Adipose tissue (tissue), 3 donors: ENCODE results near the gene MAEA. TPM values are rescaled to one million over a fixed set of nuclear protein-coding genes. Genes with fewer than 3 reads are reported as not detected.

Experiments
- H3K27ac ChIP-seq: one replicate; pipeline ENCODE4 v1.5.1; 2013; ENCODE audit warnings: low read depth, low read length
- WGBS, 3 donors: extraction: QIAGEN DNeasy Blood & Tissue Kit; methylation state at CpG; one replicate each; pipeline ENCODE4 v1.1.7; 2013; 5-methylcytosine and 5-hydroxymethylcytosine counted together
- polyA plus RNA-seq, 3 donors: library from polyadenylated mRNA; stranded (reverse); fragments of 200-250 nt; gene quantifications; one replicate each; pipeline ENCODE4 v1.2.3, GENCODE V29; 2013
- donor health status: healthy with polysubstance abuse.
- donor health status: Bipolar disorder and iron deficiency.
- donor health status: healthy.

MAEA gene
- polyA plus RNA-seq, 3 donors, result 38.1 to 43.9 (median 43.6) TPM

DNA sequence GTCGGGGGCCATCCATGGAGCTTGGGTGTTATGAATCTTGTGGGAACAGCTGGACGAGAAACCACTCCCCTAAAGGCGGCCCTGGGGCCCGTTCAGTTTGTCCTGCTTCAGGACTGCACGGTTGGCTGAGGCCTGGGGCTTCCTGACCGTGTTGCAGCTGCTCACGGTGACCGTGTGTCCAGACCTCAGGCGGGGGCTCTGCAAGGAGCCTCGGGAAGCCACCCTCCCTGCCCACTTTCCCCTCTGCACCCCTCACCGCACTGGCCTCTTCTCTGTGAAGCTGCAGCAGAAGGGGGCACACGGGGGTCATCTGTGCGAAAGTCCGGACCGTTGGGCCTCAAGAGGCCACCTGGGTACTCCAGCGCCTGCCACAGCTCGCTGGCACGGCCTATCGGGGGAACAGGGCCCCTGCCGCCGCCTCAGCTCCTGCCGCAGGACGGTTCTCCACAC, 86.7 kb downstream of the MAEA start:
- WGBS, 3 donors, result 89 to 95% (median 92%) methylated on average over 23 of the region's 23 CpGs
- no peak overlapping the region for H3K27ac ChIP-seq

DNA sequence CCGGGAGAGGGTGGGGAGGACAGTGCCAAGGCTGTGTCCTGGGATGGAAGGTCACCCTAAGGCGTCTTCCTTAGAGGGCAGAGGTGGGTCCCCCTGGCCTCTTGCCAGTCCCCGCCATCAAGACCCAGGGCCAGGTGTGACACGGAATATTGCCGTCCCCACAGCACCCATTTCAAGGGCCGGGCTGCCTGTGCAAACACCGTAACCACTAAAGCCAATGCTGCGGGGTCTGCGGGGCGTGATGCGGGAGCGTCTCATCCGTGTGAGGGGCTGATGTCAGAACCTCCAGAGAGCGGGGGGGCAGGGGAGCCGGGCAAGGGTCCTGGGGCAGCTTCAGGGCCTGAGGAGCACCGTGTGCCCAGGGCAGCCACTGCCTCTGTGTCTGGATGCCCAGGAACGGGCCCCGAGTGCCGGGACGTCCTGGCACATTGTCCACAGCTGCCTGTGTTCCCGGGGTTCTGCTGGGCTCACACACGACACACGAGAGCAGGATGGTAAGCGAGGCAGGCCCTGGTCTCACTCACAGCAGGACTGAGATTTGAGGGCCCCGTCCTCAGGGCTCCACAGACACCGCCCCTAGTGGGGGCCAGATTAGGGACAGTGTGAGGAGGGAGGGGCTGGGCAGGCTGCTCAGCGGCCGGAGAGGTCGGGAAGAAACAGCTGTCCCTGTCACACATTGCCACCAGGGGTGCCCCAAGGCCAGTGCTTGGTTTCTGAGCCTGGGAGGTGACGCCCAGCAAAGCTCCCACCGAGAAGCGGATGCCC, 87.3 kb downstream of the MAEA start:
- no peak overlapping the region for H3K27ac ChIP-seq
- WGBS, 3 donors, result 86 to 93% (median 91%) methylated on average over 31 to 32 of the region's 32 CpGs

DNA sequence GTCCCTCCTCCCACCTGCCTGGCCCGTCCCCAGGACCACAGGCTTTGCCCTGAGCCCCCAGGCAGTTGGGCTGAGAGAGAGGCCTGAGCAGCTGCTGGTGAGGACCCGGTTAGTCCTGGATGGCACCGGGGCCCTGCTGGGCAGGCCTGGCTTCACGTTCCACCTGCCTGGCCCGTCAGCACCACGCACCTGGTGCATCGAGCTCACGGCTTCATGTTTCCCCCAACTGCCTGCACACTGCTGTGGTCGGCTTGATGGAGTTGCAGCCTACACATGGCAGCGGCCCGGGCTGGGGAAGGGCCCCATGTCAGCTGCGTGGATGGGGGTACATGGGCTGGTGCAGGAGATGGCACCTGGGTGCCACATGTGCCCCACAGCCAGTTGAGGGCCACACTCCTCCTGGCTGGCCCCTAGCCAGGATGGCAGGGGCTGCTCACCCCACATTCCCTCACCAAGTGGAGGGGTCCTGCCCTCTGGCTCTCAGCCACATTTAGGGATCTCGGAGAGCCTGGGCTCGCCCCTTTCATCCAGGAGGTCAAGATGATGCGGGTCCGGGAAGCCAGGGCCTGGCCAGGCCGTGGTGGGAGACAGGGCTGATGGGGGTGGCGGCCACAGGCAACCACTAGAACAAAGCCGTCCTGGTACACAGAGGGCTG, 88.0 kb downstream of the MAEA start:
- 92 to 95% (median 94%) methylated on average over 19 of the region's 19 CpGs for WGBS, 3 donors
- H3K27ac ChIP-seq, result no peak overlapping the region

DNA sequence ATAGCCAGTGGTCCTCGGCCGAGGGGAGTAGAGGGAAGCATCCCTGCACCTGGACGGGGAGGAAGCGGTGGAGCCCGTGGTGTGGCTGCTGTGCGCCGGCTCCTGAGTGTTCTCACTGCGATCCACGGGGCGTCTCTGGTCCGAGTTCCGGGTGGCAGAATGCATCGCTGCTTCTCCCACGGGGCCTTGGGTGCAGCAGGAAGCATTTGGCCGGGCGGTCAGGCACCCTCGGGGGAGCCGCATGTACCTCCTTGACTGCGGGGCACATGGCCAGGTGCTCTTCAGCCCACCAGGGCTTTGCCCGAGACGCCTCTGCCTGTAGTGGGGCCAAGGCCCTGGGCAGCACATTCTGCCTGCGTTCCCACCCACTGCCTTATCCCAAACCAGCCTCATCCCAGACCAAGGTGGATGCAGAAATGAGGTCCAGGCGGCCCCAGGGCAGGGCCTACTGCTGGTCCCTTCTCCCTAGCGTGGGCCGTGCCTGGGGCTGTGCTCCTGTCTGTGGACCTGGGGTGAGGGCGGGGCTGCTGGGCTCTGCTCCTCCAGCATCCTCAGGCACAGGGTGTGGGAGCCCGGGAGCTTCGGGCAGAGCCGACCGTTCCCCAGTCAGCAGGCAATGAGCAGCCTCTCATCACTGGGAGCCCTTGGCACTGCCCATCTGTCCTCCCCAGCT, 89.0 kb downstream of the MAEA start:
- no peak overlapping the region for H3K27ac ChIP-seq
- WGBS, 3 donors, result 90 to 91% (median 91%) methylated on average over 27 to 30 of the region's 30 CpGs

DNA sequence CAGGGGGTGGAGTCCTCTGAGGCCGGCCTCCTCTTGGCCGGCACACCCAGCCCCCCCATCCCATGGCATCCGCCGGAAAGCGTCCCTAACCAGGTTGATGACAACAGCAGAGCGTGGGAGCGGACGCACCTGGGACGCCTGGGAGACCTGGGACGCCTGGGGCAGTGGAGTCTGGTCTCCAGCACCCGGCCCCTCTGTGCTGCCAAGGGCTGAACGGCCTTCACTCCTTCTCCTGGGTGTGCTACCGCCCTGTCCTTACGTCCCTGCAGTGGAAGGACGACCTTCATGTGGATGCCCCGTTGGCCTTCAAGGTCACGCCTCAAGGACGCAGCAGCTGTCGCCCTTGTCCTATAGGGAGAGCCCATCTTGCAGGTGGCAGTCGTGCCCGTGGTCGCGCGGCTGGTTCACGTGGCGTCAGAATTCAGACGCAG, 89.7 kb downstream of the MAEA start:
- H3K27ac ChIP-seq, result no peak overlapping the region
- 41 to 93% (median 90%) methylated on average over 26 to 27 of the region's 27 CpGs for WGBS, 3 donors

DNA sequence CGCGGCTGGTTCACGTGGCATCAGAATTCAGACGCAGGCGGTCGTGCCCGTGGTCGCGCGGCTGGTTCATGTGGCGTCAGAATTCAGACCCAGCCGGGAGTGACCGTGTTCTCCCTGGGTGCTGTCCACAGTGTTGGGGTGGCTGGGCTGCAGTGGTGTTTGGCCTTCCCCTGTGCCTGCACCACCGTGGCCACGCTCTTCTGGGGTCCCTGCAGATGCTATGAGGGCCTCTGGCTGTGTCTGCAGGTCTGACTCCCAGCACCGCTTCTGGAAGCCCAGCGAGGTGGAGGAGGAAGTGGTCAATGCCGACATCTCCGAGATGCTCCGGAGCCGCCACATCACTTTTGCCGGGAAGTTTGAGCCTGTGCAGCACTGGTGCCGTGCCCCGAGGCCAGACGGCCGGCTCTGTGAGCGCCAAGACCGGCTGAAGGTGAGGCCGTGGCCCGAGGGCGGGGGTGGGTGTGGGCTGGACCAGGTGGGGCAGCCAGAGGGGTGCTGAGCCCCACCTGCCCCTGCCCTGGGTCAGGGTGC, 90.2 kb downstream of the MAEA start:
- H3K27ac ChIP-seq, result no peak overlapping the region
- WGBS, 3 donors, result 88 to 93% (median 90%) methylated on average over 20 to 31 of the region's 31 CpGs

DNA sequence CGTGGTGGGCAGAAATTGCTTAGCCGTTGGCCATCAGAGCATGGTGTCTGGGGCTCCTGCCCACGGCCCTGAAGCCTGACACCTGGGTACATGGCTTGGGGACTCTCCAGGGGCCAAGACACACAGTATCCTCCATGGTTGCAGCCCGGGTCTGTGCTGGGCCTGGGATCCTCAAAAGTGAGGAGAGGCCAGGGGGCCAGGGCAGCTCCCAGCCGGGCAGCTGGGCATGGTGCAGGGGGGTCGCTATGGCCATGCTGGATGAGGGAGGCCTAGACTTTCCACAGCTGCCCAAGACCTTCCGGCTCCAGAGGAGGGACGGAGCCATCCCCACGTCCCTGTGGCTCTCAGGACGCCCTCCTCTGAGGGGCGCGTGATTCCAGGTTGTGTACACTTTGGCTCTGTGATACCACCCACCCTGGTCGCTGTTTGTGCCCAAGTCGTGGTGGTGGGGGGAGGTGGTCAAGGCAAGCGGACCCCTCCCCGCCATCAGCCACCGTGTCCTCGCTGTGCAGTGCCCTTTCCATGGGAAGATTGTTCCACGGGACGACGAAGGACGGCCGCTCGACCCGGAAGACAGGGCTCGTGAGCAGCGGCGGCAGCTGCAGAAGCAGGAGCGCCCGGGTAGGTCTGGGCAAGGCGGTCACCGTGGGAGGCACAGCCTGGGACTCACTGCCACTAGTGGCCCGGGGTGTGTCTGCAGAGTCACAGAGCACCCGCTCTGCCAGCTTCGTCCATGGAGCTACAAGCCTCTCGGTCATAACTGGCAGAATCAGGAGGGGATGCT, 90.9 kb downstream of the MAEA start:
- 90 to 92% (median 91%) methylated on average over 34 to 36 of the region's 36 CpGs for whole genome bisulfite sequencing, 3 donors
- no peak overlapping the region for H3K27ac ChIP-seq

DNA sequence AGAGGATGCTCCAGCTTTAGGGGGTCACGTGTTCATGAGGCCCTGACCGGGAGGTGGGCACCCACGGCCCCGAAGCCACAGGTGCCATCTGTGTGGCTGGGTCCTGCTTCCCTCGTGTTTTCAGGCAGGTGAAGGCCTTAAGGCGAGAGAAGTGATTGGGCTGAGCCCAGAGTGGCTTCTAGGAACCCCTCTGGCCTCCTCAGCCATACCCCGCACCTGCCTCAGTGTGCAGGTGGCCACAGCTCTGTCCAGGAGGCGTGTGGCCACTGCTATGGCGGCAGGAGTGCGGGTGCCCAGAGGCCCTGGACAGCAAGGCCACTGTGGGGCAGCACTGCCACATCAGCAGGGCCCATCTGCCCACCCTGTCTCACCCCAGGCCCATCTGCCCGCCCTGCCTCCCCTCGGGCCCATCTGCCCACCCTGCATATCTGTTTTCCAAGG, 91.5 kb downstream of the MAEA start:
- 93 to 94% (median 94%) methylated on average over 12 of the region's 12 CpGs for WGBS, 3 donors
- H3K27ac ChIP-seq, result no peak overlapping the region

DNA sequence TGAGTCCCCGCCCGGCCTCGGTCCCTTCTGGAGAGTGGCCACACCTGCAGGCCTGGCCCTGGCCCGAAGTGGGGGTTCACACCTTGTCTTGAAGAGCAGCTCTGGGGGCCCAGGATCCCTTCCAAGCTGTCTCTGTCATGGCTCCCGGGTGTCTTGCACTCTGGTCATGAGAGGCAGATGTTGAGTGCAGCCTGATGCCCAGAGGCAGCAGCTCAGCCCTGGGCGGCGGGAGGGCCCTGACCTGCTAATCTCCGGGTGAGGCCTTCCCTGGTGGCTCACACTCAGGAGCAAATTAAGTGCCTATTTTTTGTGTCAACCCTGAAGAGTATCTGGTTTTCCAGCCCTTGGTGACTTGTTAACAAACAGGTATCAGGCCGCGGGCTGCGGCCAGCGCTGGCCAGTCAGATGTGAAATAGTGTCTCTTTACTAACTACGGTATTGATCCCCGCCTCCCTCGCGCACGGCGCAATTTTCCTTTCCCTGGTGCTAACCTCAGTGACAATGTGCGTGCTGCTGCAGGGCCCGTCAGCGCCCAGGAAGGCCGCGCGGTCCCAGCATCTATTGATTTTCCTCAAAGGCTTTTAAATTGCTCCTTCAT, 92.4 kb downstream of the MAEA start:
- H3K27ac ChIP-seq, result no peak overlapping the region
- WGBS, 3 donors, result 94 to 95% (median 94%) methylated on average over 24 of the region's 24 CpGs

DNA sequence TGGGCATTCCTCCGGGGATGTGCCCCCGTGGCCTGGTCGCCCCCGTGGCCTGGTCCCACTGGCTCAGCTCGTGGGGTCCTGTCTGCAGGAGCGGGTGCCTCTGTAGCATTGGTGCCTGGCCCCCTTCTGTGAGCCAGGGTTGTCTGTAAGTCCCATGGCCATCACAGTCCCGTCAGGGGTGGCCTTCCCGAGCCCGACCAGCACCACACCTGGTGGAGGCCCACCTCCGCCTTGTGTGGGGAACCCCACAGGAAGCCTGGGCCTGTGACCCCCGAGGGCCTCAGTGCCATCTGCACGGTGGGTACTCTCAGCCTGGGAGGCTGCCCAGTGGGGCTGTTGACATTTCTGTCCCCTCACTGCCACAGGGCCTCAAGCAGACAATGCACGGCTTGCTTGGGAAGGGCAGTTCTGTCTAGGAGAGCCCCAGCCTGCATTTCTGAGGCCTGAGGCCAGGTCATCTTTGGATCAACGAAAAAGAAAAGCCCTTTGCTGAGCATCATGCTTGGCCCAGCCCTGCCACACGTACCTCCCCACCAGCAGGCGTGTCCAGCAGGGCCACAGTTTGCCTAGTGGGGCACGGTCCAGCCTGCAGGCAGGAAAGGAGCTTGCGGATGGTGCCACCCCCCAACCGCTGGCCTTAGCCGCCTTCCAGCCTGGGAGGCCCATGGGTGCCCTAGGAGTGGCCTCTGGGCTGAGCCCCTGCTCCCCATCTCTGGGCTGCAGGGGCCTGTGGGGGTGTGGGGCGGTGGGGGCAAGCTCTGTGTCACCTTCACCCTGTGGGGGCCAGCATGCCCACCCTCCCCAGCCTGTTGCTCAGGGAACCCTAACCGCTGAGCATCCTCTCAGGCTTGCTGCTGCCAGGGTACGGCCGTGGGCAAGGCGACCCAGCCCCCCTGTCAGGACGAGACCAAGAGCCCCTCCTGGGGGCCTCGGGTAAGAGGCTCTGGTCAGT, 93.4 kb downstream of the MAEA start:
- no peak overlapping the region for H3K27ac ChIP-seq
- 90 to 91% (median 90%) methylated on average over 27 of the region's 27 CpGs for WGBS, 3 donors

DNA sequence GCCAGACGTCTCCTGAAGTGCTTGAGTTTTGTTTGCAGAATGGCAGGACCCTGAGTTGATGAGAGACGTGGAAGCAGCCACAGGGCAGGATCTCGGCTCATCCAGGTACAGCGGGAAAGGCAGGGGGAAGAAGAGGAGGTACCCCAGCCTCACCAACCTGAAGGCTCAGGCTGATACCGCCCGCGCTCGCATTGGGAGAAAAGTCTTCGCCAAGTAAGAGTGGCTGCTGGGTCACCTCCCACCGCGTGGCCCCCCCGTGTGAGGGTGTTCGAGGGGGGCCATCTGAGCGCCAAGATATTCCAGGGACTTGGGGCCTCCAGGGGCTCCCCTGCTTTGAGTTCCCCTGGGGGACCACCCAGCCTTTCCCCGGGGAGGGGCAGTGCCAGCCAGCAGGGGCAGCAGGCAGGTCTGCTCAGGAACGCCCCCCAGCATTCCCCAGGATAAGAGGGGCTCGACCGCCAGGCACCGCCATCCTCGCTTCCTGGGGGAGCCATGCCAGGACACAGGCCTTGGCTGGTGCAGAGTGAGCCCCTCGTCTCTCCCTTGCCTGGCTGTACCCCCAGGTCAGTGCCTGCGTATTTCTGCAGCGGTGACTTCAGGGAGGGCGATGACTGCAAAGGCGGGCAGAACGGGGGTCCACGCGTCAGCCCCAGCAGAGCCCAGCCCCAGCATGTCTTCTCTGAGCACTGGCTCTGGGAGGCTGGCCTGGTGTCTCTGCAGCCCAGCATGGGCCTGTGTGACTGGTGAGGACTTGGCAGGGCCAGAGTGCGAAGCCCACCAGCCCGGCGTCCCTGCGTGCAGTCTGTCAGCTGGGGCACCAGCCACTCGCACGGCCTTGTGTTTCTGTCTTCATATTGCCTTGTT, 94.3 kb downstream of the MAEA start:
- WGBS, 3 donors, result 91 to 96% (median 91%) methylated on average over 34 of the region's 34 CpGs
- H3K27ac ChIP-seq, result no peak overlapping the region

DNA sequence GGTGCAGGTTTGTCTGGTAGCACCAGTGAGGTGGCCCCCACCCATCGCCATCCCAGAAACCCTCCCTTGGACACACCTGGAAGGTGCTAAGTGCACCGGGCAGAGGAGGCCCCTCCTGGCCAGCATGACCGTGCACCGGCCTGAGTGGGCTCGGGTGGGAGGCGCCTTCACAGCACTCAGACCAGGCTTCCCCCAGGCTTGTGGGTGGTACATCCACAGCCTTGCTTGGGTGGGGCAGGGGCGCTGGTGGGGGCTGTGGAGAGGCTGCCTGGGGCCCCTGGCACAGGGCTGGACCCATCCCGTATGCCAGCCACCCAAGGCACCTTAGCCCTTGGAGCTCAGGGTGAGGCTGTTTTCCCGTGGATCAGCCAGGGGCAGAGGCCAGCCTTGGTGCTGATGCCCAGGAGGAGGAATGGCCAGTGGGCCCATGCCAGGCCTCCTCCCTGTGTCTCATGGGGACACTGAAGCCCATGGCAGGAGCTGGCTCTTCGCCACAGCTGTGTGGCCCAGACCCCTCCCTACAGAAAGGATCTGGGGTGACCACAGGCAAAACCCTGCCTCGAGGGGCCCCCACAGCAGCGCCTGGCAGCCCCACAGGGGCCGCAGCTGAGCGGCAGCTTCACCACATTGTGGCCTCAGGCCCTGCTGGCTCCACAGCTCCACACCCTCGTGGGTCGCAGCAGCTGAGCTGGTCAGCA, 95.1 kb downstream of the MAEA start:
- no peak overlapping the region for H3K27ac ChIP-seq
- WGBS, 3 donors, result 95 to 96% (median 95%) methylated on average over 16 of the region's 16 CpGs

DNA sequence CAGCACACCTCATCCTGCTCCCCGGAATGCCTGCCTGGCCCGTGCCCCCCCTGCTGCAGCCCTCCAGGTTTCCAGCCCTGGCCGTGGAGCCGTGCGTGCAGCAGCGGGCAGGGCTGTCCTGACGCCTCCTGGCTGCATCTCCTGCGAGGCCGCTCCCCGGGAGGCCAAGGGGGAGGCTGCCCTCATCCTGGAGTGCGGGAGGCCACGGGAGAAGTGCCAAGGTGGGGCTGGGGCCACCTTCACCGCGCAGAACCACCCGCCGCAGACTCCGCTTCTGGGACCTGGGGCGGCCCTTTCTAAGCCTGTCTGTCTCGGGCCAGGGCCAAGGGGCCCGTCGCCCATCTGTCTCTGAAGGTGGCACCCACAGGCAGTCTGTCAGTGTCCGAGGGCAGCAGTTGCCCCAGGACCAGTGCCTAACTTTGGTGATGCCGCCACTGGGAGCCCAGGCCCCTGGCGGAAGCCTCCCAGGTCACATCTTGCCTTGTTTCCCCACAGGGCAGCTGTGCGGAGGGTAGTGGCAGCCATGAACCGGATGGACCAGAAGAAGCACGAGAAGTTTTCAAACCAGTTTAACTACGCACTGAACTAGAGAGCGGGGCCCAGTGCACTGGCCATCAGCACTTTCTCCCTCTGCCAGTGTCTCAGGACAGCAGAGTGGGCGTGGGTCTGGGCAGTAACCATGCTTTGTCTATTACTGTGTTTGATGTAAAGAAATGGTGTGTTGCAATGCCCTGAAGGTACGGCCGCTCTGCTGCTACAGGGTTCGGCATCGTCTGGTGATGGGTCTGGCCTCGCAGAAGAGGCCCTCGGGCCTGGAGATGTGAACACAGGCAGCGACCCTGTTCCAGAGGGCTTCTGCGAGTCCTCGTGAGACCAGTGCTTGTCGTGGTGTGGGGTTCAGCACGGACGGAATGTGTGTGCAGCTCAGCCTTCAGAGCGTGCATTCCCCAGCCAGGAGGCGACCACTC, 96.0 kb downstream of the MAEA start:
- WGBS, 3 donors, result 96 to 97% (median 96%) methylated on average over 42 to 44 of the region's 44 CpGs
- no peak overlapping the region for H3K27ac ChIP-seq
